HEK293T (cell line): ENCODE measurements around the gene ELK3.

Source experiments
- BHLHE40 ChIP-seq: fragments of 450-650 bp; IDR thresholded peaks from 2 replicates; pipeline ENCODE4 v1.6.1; 2016; ENCODE audit warnings: mild to moderate bottlenecking, moderate library complexity, borderline replicate concordance
- FOXK2 ChIP-seq: fragments of 450-650 bp; IDR thresholded peaks from 2 replicates; pipeline ENCODE4 v1.6.1; 2016; ENCODE audit warnings: mild to moderate bottlenecking

DNA sequence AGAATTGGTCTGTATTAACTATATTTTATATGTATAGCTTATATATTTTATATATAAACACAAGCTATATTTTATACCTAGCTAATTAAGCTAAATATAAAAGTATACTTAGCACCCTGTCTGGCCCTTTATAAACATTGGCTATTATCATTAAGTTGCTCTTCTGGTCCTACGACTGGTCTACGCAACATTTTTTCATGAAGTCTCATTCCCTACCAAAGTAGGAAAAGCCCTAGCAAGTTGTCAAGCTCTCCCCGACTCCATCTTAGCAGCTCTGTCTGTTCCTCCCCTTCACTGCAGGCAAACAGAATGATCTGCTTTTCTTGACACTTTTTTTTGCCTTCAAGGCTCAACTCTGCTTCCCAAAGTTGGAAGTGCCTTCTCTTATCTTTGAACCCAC lies 36.7 kb upstream of the ELK3 start:
- TF ChIP-seq BHLHE40 = no peak
- TF ChIP-seq FOXK2 = no peak
